Common myeloid progenitor, CD34-positive (primary cell): Measurements from ENCODE around the gene OTUD7B.

Source experiments
- CTCF ChIA-PET: fragments of 350-600 bp; sonication (Branson Sonifier 250); formaldehyde crosslinking; loops from one replicate; lab custom pipeline; 2021; ENCODE audit warnings: antibody characterized with exemption; lab: Charles Lee
- POLR2A ChIA-PET: fragments of 350-600 bp; sonication (Branson Sonifier 250); formaldehyde crosslinking; loops from one replicate; lab custom pipeline; 2021; ENCODE audit warnings: antibody characterized with exemption; lab: Charles Lee
- DNase-seq, 3 donors: peaks; one replicate each; pipeline versions ENCODE4 v3.0.0 to v3.0.0-alpha.2; 2013
- H3K27ac ChIP-seq, 2 experiments: 1 replicate in 1 of 2; 2 replicates in 1 of 2; pipeline ENCODE4 v1.7.0; 2013; ENCODE audit warnings: inconsistent platforms in 2 of 2, low read length in 2 of 2, mild to moderate bottlenecking in 2 of 2, low read depth in 1 of 2, moderate library complexity in 1 of 2; ENCODE audit not compliant: severe bottlenecking in 2 of 2, insufficient read depth in 1 of 2, poor library complexity in 1 of 2
- H3K27me3 ChIP-seq, 5 experiments: replicated peaks in 2 of 5; 1 replicate in 3 of 5; 2 replicates in 2 of 5; pipeline versions ENCODE4 v1.6.1 to v1.7.0; 2013; ENCODE audit warnings: low read length in 4 of 5, mild to moderate bottlenecking in 2 of 5, moderate library complexity in 2 of 5, inconsistent platforms in 1 of 5; ENCODE audit not compliant: insufficient read depth in 5 of 5, control insufficient read depth in 4 of 5
- H3K36me3 ChIP-seq, 4 experiments: 1 replicate in 2 of 4; 2 replicates in 2 of 4; pipeline versions ENCODE4 v1.6.1 to v1.7.0; 2013; ENCODE audit warnings: low read length in 3 of 4, control low read depth in 1 of 4, mild to moderate bottlenecking in 1 of 4; ENCODE audit not compliant: control insufficient read depth in 4 of 4, insufficient read depth in 4 of 4
- H3K4me1 ChIP-seq, 4 experiments: 1 replicate in 3 of 4; 2 replicates in 1 of 4; pipeline versions ENCODE4 v1.6.1 to v1.7.1; 2013; ENCODE audit warnings: low read length in 3 of 4, mild to moderate bottlenecking in 3 of 4, control low read depth in 1 of 4, inconsistent platforms in 1 of 4, moderate library complexity in 1 of 4; ENCODE audit not compliant: control insufficient read depth in 4 of 4, insufficient read depth in 4 of 4; ENCODE audit errors: control extremely low read depth in 1 of 4
- H3K4me3 ChIP-seq, 7 experiments: 1 replicate in 4 of 7; 2 replicates in 3 of 7; pipeline versions ENCODE4 v1.5.1 to v1.7.0; 2013; ENCODE audit warnings: mild to moderate bottlenecking in 7 of 7, low read length in 6 of 7, moderate library complexity in 6 of 7, inconsistent platforms in 2 of 7, low read depth in 2 of 7, control low read depth in 1 of 7; ENCODE audit not compliant: insufficient read depth in 4 of 7, control insufficient read depth in 1 of 7; ENCODE audit errors: extremely low read depth in 1 of 7
- H3K9me3 ChIP-seq, 5 experiments: 1 replicate in 4 of 5; 2 replicates in 1 of 5; pipeline versions ENCODE4 v1.6.1 to v1.7.1; 2013; ENCODE audit warnings: low read length in 4 of 5, mild to moderate bottlenecking in 2 of 5, inconsistent platforms in 1 of 5, low read depth in 1 of 5, moderate library complexity in 1 of 5; ENCODE audit not compliant: control insufficient read depth in 4 of 5, insufficient read depth in 2 of 5; ENCODE audit errors: control extremely low read depth in 1 of 5
- WGBS: methylation state at CpG from one replicate; pipeline ENCODE4 v1.1.5; 2013; ENCODE audit not compliant: insufficient coverage; 5-methylcytosine and 5-hydroxymethylcytosine counted together

OTUD7B gene

DNA sequence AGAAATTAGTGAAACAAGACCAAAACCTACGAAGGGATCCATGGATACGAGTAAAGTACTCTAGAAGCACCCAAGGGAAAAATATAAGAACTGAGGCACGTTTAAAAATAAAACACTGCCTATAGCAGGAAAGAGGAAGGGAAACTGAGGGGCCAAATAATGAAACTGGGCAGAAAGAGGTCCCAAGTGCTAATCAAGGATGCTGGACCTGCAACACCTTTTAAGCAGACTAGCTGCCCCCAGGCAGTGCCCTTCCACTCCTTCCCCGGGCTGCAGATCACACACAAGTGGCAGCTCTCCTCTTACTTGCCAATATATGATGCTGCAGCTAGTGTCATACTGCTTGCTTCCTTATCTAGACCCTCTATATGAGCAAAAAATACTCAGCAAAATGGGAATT is 7.6 kb upstream of the OTUD7B start:
- WGBS = 90% methylated on average over 4 of the region's 4 CpGs
- Histone ChIP-seq H3K27me3 (peaks cover 0 to 10% (median 4%) of the 10 kb centered on the region in 5 experiments), H3K4me3 (no peak overlapping the region), H3K4me1 (no peaks in the 10 kb centered on the region), H3K36me3 (no peaks in the 10 kb centered on the region), H3K27ac (no peak overlapping the region), H3K9me3 (no peaks in the 10 kb centered on the region)
- no peak for DNase-seq
- ChIA-PET CTCF (interaction anchor here (1.0 kb wide), 1 partner anchor 14 kb away, joined by 3 read pairs; no protein-coding TSS in a partner anchor), POLR2A (no interaction called here)

DNA sequence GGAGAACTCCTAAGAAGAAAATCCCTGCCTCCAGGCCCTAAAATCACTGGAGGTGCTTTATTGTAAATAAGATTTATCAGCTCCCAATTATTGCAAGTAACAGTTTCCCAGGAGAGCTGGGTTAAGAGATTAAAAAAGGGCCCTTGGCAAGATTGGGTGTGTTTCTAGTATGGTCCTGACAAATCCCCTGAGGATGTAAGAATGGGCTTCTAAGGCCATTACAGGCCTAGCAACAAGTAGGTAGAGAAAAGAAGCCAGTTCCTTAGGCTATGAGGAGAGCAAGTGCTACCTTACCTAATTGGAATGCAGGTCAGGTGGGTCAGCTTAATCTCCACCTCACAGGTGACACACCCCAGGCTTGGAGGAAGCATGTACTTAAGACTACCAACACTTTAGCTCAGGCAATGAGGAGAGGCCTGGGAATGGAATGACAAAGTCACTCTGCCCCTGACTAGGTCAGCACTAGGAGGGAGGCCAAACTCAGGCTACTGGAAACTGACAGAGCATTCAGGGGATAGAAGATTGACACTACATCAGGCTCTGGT is 6.8 kb upstream of the OTUD7B start:
- Histone ChIP-seq H3K4me1 (no peaks in the 10 kb centered on the region), H3K4me3 (no peak overlapping the region), H3K27ac (no peak overlapping the region), H3K9me3 (no peaks in the 10 kb centered on the region), H3K27me3 (peaks cover 0 to 19% (median 9%) of the 10 kb centered on the region in 5 experiments), H3K36me3 (no peaks in the 10 kb centered on the region)
- POLR2A ChIA-PET = no interaction called here
- CTCF ChIA-PET = interaction anchor here (1.1 kb wide), 1 partner anchor 13 kb away, joined by 3 read pairs; no protein-coding TSS in a partner anchor
- no peak for DNase-seq

GRCh38 chr1:150015651-150016131 is 5.2 kb upstream of the OTUD7B start:
- Histone ChIP-seq H3K9me3 (no peaks in the 10 kb centered on the region), H3K27me3 (peaks cover 2 to 35% (median 12%) of the 10 kb centered on the region in 5 experiments), H3K4me3 (no peak overlapping the region), H3K27ac (no peak overlapping the region), H3K4me1 (peaks cover 0 to 2% (median 1%) of the 10 kb centered on the region in 4 experiments), H3K36me3 (no peaks in the 10 kb centered on the region)
- ChIA-PET CTCF (no interaction called here), POLR2A (no interaction called here)
- 100% methylated on average over 2 of the region's 4 CpGs for WGBS
- no peak for DNase-seq

DNA sequence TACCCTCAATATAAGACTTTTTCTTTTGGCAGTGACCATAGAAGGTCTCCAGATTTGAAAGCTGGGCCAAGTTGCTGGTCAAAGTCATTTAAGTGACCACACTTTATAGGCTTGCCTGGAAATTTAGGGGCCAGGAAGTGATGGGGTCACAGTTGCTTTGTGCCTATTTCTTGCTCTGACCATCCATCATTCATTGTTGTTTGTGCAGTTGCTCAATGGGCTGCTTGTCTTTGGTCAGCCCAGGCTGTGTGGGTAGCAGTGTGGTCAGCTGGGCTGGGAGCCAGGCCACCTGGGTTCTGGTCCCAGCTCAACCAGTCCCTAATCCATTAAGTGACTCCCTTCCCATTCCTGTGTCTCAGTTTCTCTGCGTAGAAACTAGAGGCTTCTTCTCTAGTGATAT is 2.1 kb upstream of the OTUD7B start:
- CTCF ChIA-PET = interaction anchor here (0.8 to 1.2 kb wide), 3 partner anchors 11 to 71 kb away, joined by 3 to 4 read pairs (median 3); no protein-coding TSS in a partner anchor
- POLR2A ChIA-PET = interaction anchor here (0.5 kb wide), 1 partner anchor 11 kb away, joined by 3 read pairs; no protein-coding TSS in a partner anchor

DNA sequence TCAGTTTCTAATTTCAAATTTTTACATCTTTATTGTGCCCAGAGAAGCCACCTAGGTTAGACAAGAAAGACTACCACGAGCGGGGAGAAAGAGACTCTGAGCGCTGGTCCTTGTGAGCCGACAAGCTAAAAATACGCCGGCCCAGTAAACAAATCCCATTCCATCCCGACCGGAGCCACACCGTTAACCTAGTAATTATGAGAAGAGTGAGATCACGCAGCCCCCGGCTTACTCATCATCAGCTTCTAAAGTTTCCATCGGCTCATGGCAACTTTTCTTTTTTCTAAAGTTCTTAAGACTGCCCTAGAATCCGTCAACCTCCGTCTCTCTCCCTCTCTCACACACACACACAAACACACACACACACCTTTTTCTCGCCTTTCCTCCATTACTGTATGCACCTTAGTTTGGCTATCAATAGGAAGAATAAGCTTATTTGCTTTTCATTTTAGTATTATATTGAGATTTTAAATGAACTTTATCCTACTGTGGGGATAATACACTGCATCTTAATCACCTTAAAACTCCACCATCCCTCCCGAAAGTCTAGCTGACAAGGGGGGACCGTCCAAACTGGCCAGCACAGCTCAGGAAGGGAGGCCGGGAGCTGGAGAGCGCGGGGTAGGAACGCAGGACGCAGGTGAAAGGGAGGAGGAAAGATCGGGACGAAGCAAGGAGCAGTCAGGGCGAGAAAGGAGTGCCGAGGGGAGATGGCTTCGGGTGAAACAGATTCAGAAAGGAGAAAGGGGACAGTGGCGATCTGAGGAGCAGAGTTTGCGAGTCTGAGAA is 728 bp downstream of the OTUD7B start:
- peak; percentile 36 to 65 (median 61) for DNase-seq
- Histone ChIP-seq H3K27ac (peak overlapping the region in 1 of 2 experiments; percentile 56), H3K4me1 (peaks cover 2 to 20% (median 12%) of the 10 kb centered on the region in 4 experiments), H3K36me3 (no peaks in the 10 kb centered on the region), H3K9me3 (no peaks in the 10 kb centered on the region), H3K27me3 (peaks cover 26 to 74% (median 40%) of the 10 kb centered on the region in 5 experiments), H3K4me3 (peak overlapping the region; percentile 58 to 84 (median 75))
- whole genome bisulfite sequencing = 0% methylated on average over 21 of the region's 29 CpGs
- ChIA-PET CTCF (interaction anchor here (0.6 to 1.9 kb wide), 6 partner anchors 12 to 188 kb away, joined by 3 to 5 read pairs (median 4); no protein-coding TSS in a partner anchor), POLR2A (interaction anchor here (0.6 to 1.9 kb wide), 2 partner anchors 122 to 207 kb away, joined by 3 to 4 read pairs; a partner anchor contains a TSS)

More for the DNA sequence above, 2.1 kb upstream of the OTUD7B start:
- Histone ChIP-seq H3K9me3 (no peaks in the 10 kb centered on the region), H3K4me1 (peaks cover 2 to 20% (median 12%) of the 10 kb centered on the region in 4 experiments), H3K36me3 (no peaks in the 10 kb centered on the region), H3K27ac (no peak overlapping the region), H3K27me3 (peaks cover 17 to 60% (median 30%) of the 10 kb centered on the region in 5 experiments), H3K4me3 (no peak overlapping the region)
- 100% methylated on average over 1 of the region's 1 CpG for WGBS
- no peak for DNase-seq

- Histone ChIP-seq H3K36me3 (no peaks in the 10 kb centered on the region), H3K9me3 (no peaks in the 10 kb centered on the region), H3K27ac (no peak overlapping the region), H3K27me3 (peaks cover 26 to 83% (median 43%) of the 10 kb centered on the region in 5 experiments), H3K4me1 (peaks cover 2 to 20% (median 12%) of the 10 kb centered on the region in 4 experiments), H3K4me3 (no peak overlapping the region)
- ChIA-PET POLR2A (interaction anchor here (1.9 kb wide), 1 partner anchor 121 kb away, joined by 4 read pairs; a partner anchor contains a TSS), CTCF (interaction anchor here (0.9 to 1.9 kb wide), 3 partner anchors 13 to 21 kb away, joined by 3 to 4 read pairs (median 4); no protein-coding TSS in a partner anchor)
- 80% methylated on average over 3 of the region's 6 CpGs for WGBS
- DNase-seq = no peak
These were observed 1.8 kb downstream of the OTUD7B start for GRCh38 chr1:150008699-150009098.
